K562 (cell line): ENCODE measurements around the gene ZNF597. TPM values are rescaled to one million over a fixed set of nuclear protein-coding genes. Genes with fewer than 3 reads are reported as not detected.

Experiments used
- JUNB ChIP-seq: fragments of 450-650 bp; formaldehyde crosslinking; conservative IDR thresholded peaks from 2 replicates; pipeline ENCODE4 v1.4.0; 2020; ENCODE audit warnings: mild to moderate bottlenecking
- NR2C1 ChIP-seq, 2 experiments: fragments of 450-650 bp; IDR thresholded peaks; 2 replicates each; pipeline ENCODE4 v1.6.1; 2017; ENCODE audit warnings: mild to moderate bottlenecking in 2 of 2, antibody characterized with exemption in 1 of 2, inconsistent platforms in 1 of 2, missing compliant biosample characterization in 1 of 2, missing genetic modification characterization in 1 of 2
- PCBP2 ChIP-seq: fragments of 200-400 bp; formaldehyde crosslinking; IDR thresholded peaks from 2 replicates; pipeline ENCODE4 v1.6.1; 2018; ENCODE audit warnings: low read length, low read depth, mild to moderate bottlenecking, moderate library complexity; ENCODE audit not compliant: poor library complexity, severe bottlenecking
- PTRF ChIP-seq: fragments of 450-650 bp; IDR thresholded peaks from 2 replicates; pipeline ENCODE4 v1.6.1; 2016; ENCODE audit warnings: mild to moderate bottlenecking, missing genetic modification characterization, missing compliant biosample characterization
- RAD51 ChIP-seq: fragments of 450-650 bp; IDR thresholded peaks from 2 replicates; pipeline ENCODE4 v1.7.1; 2016; ENCODE audit warnings: low read depth, mild to moderate bottlenecking, borderline replicate concordance
- RERE ChIP-seq: sonication (generic); formaldehyde crosslinking; IDR thresholded peaks from 2 replicates; pipeline ENCODE4 v1.8.0; 2023; ENCODE audit warnings: missing genetic modification reagents, mild to moderate bottlenecking, borderline replicate concordance
- TOE1 ChIP-seq, 2 experiments: fragments of 450-650 bp in 1 of 2; sonication (generic) in 1 of 2; formaldehyde crosslinking in 1 of 2; IDR thresholded peaks; 2 replicates each; pipeline versions ENCODE4 v1.7.1 to v1.8.0; 2016 to 2022; ENCODE audit warnings: borderline replicate concordance in 2 of 2, mild to moderate bottlenecking in 2 of 2, antibody characterized with exemption in 1 of 2, inconsistent platforms in 1 of 2, low read depth in 1 of 2, missing genetic modification reagents in 1 of 2, moderate library complexity in 1 of 2
- ZNF778 ChIP-seq: fragments of 450-650 bp; formaldehyde crosslinking; IDR thresholded peaks from 2 replicates; pipeline ENCODE4 v1.4.0; 2020; ENCODE audit warnings: mild to moderate bottlenecking, moderate library complexity
- polyA plus RNA-seq, 8 experiments: library from polyadenylated mRNA; depleted of rRNA in 4 of 8; stranded (reverse) in 5 of 8; unstranded in 3 of 8; fragments of >200 nt; fragmentation: Nextera tagmentation in 2 of 8; fragmentation: Illumina TruSeq in 1 of 8; extraction: Ambion mirVana in 2 of 8; extraction: Trizol in 1 of 8; gene quantifications; 2 replicates each; pipeline versions ENCODE4 v1.2.1 to v1.2.3, GENCODE V29; 2011 to 2014; ENCODE audit warnings: inconsistent platforms in 1 of 8, missing spikeins in 1 of 8
- total RNA-seq, 7 experiments: library from RNA; depleted of rRNA in 6 of 7; stranded (reverse); fragments of >200 nt in 6 of 7; fragmentation: Illumina TruSeq in 2 of 7; extraction: Trizol in 2 of 7; gene quantifications; 2 replicates each; pipeline versions ENCODE4 v1.2.1 to v1.2.3, GENCODE V29; 2011 to 2021; ENCODE audit warnings: low replicate concordance in 1 of 7
- TF ChIP-seq, protein P1 (sequence below): IDR thresholded peaks from 2 replicates; pipeline ENCODE4 v1.6.1; 2011; ENCODE audit warnings: borderline replicate concordance, low read depth, mild to moderate bottlenecking, moderate library complexity, low read length; ENCODE audit not compliant: insufficient read depth, poor library complexity, severe bottlenecking
- TF ChIP-seq, protein P2 (sequence below): fragments of 450-650 bp; IDR thresholded peaks from 2 replicates; pipeline ENCODE4 v1.6.1; 2016
- TF ChIP-seq, protein P3 (sequence below): fragments of 250-450 bp; sonication (Bioruptor Pico); IDR thresholded peaks from 2 replicates; pipeline ENCODE4 v1.4.0; 2020; ENCODE audit warnings: mild to moderate bottlenecking
- TF ChIP-seq, protein P4 (sequence below): fragments of 450-650 bp; formaldehyde crosslinking; IDR thresholded peaks from 2 replicates; pipeline ENCODE4 v1.4.0; 2020; ENCODE audit warnings: mild to moderate bottlenecking, mixed read lengths

Gene ZNF597
- total and polyA plus RNA-seq, 9 of the 15 experiments (the other 6 are each of a cell fraction or from before 2014, with no cell fraction given): 0.14 to 0.68 (median 0.42) TPM

DNA sequence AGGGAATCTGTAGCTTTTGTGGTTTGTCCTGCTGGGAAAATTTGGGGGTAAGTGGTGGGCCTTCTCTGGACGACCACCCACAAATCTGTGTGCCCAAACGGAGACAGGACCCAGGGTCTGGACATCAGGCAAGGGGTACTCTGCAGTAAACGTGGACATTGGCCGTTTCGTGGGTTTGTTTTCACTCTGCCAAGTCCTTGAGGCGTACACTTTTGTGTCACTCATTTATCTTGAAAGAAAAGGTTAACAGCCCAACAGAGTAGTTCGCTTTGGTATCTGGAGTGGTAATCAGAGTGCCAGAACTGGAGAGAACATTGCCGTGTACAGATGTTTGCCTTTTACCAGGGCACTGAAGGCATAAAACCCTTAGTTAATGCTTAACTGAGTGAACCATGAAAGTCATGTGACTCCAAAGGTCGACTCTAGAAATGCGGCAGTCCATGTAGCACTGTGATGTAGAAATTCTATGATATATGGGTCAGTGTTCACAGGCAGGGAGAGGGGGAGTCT lies 15.6 kb upstream of the ZNF597 start (continued):
- TF ChIP-seq, protein P1, sequence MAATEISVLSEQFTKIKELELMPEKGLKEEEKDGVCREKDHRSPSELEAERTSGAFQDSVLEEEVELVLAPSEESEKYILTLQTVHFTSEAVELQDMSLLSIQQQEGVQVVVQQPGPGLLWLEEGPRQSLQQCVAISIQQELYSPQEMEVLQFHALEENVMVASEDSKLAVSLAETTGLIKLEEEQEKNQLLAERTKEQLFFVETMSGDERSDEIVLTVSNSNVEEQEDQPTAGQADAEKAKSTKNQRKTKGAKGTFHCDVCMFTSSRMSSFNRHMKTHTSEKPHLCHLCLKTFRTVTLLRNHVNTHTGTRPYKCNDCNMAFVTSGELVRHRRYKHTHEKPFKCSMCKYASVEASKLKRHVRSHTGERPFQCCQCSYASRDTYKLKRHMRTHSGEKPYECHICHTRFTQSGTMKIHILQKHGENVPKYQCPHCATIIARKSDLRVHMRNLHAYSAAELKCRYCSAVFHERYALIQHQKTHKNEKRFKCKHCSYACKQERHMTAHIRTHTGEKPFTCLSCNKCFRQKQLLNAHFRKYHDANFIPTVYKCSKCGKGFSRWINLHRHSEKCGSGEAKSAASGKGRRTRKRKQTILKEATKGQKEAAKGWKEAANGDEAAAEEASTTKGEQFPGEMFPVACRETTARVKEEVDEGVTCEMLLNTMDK: no peak
- TF ChIP-seq, protein P2, sequence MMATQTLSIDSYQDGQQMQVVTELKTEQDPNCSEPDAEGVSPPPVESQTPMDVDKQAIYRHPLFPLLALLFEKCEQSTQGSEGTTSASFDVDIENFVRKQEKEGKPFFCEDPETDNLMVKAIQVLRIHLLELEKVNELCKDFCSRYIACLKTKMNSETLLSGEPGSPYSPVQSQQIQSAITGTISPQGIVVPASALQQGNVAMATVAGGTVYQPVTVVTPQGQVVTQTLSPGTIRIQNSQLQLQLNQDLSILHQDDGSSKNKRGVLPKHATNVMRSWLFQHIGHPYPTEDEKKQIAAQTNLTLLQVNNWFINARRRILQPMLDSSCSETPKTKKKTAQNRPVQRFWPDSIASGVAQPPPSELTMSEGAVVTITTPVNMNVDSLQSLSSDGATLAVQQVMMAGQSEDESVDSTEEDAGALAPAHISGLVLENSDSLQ: peak; percentile 56
- TF ChIP-seq JUNB (CRISPR knock-in tag) (no peak), ZNF778 (CRISPR knock-in tag) (no peak), NR2C1 (IDR thresholded peaks at IDR 0.05) (peak; percentile 46; the same call in 1 of the 2 replicates), NR2C1 (tag; IDR thresholded peaks at IDR 0.05) (no peak), RERE (CRISPR knock-in tag) (no peak), PCBP2 (no peak), PTRF (no peak), RAD51 (peak; percentile 69; the same call in 1 of the 2 replicates), TOE1 (IDR thresholded peaks at IDR 0.05; ENCODE audit: borderline replicate concordance) (peak; percentile 94), TOE1 (CRISPR knock-in tag; IDR thresholded peaks at IDR 0.05; ENCODE audit: borderline replicate concordance, low read depth) (no peak)
- TF ChIP-seq, protein P3, sequence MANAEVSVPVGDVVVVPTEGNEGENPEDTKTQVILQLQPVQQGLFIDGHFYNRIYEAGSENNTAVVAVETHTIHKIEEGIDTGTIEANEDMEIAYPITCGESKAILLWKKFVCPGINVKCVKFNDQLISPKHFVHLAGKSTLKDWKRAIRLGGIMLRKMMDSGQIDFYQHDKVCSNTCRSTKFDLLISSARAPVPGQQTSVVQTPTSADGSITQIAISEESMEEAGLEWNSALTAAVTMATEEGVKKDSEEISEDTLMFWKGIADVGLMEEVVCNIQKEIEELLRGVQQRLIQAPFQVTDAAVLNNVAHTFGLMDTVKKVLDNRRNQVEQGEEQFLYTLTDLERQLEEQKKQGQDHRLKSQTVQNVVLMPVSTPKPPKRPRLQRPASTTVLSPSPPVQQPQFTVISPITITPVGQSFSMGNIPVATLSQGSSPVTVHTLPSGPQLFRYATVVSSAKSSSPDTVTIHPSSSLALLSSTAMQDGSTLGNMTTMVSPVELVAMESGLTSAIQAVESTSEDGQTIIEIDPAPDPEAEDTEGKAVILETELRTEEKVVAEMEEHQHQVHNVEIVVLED (CRISPR knock-in tag): no peak
- TF ChIP-seq, protein P4, sequence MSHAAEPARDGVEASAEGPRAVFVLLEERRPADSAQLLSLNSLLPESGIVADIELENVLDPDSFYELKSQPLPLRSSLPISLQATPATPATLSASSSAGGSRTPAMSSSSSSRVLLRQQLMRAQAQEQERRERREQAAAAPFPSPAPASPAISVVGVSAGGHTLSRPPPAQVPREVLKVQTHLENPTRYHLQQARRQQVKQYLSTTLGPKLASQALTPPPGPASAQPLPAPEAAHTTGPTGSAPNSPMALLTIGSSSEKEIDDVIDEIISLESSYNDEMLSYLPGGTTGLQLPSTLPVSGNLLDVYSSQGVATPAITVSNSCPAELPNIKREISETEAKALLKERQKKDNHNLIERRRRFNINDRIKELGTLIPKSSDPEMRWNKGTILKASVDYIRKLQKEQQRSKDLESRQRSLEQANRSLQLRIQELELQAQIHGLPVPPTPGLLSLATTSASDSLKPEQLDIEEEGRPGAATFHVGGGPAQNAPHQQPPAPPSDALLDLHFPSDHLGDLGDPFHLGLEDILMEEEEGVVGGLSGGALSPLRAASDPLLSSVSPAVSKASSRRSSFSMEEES (CRISPR knock-in tag): peak; percentile 94
